HEK293 (cell line): ENCODE results near the gene SAG.

Experiments used
- CTCF ChIA-PET: fragments of 350-600 bp; formaldehyde crosslinking; extraction: SDS; loops from one replicate; lab custom pipeline; 2021; ENCODE audit warnings: antibody characterized with exemption; lab: Yijun Ruan, JAX
- POLR2A ChIA-PET: fragments of 300-600 bp; formaldehyde crosslinking; extraction: SDS; loops from one replicate; lab custom pipeline; 2020; ENCODE audit warnings: antibody characterized with exemption, inconsistent platforms; lab: Yijun Ruan, JAX
- H3K27ac ChIP-seq: fragments of 200-500 bp; sonication (Bioruptor generic); 2 replicates; pipeline ENCODE4 v1.5.1; 2014; ENCODE audit warnings: low read depth, low read length, control low read depth, inconsistent platforms; ENCODE audit errors: extremely low read depth
- H3K36me3 ChIP-seq, 2 experiments: fragments of 200-500 bp in 1 of 2; sonication (Bioruptor generic) in 1 of 2; 1 replicate in 1 of 2; 2 replicates in 1 of 2; pipeline ENCODE4 v1.5.1; 2014 to 2017; ENCODE audit warnings: inconsistent platforms in 2 of 2, low read length in 2 of 2; ENCODE audit not compliant: control insufficient read depth in 2 of 2, insufficient read depth in 1 of 2
- H3K4me1 ChIP-seq: fragments of 200-500 bp; sonication (Bioruptor generic); 2 replicates; pipeline ENCODE4 v1.5.1; 2014; ENCODE audit warnings: mild to moderate bottlenecking, low read length, inconsistent platforms; ENCODE audit not compliant: control insufficient read depth, insufficient read depth
- H3K4me3 ChIP-seq: 2 replicates; pipeline ENCODE4 v1.5.1; 2011; ENCODE audit warnings: low read depth, mild to moderate bottlenecking, control low read depth, low read length, moderate library complexity
- H3K9me3 ChIP-seq: fragments of 200-500 bp; sonication (Bioruptor generic); 2 replicates; pipeline ENCODE4 v1.5.1; 2014; ENCODE audit warnings: low read depth, low read length, inconsistent platforms; ENCODE audit not compliant: control insufficient read depth, insufficient read depth
- HOXD13 ChIP-seq: sonication (generic); formaldehyde crosslinking; IDR thresholded peaks from 2 replicates; pipeline ENCODE4 v1.8.0; 2022; ENCODE audit warnings: missing genetic modification reagents, borderline replicate concordance
- KLF1 ChIP-seq: fragments of 450-650 bp; formaldehyde crosslinking; IDR thresholded peaks from 2 replicates; pipeline ENCODE4 v1.5.1; 2016; ENCODE audit warnings: missing biosample characterization, missing genetic modification characterization
- KLF16 ChIP-seq: fragments of 450-650 bp; formaldehyde crosslinking; IDR thresholded peaks from 2 replicates; pipeline ENCODE4 v1.5.1; 2017; ENCODE audit warnings: missing biosample characterization, missing genetic modification characterization
- PRDM1 ChIP-seq: fragments of 450-650 bp; formaldehyde crosslinking; IDR thresholded peaks from 2 replicates; pipeline ENCODE4; 2016; ENCODE audit warnings: missing biosample characterization, missing genetic modification characterization
- ZIC2 ChIP-seq: fragments of 450-650 bp; formaldehyde crosslinking; IDR thresholded peaks from 2 replicates; pipeline ENCODE4 v1.5.1; 2016; ENCODE audit warnings: missing biosample characterization, missing genetic modification characterization
- ZNF138 ChIP-seq: fragments of 450-650 bp; formaldehyde crosslinking; IDR thresholded peaks from 2 replicates; pipeline ENCODE4 v1.5.1; 2016; ENCODE audit warnings: missing biosample characterization, missing genetic modification characterization, borderline replicate concordance
- ZNF155 ChIP-seq: fragments of 450-650 bp; formaldehyde crosslinking; IDR thresholded peaks from 2 replicates; pipeline ENCODE4 v1.5.1; 2016; ENCODE audit warnings: missing biosample characterization, missing genetic modification characterization
- ZNF169 ChIP-seq: fragments of 450-650 bp; formaldehyde crosslinking; IDR thresholded peaks from 2 replicates; pipeline ENCODE4 v1.5.1; 2016; ENCODE audit warnings: missing biosample characterization, missing genetic modification characterization
- ZNF23 ChIP-seq: fragments of 450-650 bp; formaldehyde crosslinking; IDR thresholded peaks from 2 replicates; pipeline ENCODE4 v1.5.1; 2016; ENCODE audit warnings: missing biosample characterization, missing genetic modification characterization, borderline replicate concordance
- ZNF248 ChIP-seq: fragments of 450-650 bp; formaldehyde crosslinking; IDR thresholded peaks from 2 replicates; pipeline ENCODE4 v1.5.1; 2017; ENCODE audit warnings: missing biosample characterization, missing genetic modification characterization
- ZNF404 ChIP-seq: fragments of 450-650 bp; formaldehyde crosslinking; IDR thresholded peaks from 2 replicates; pipeline ENCODE4 v1.5.1; 2017; ENCODE audit warnings: missing biosample characterization, missing genetic modification characterization
- ZNF48 ChIP-seq: fragments of 450-650 bp; formaldehyde crosslinking; IDR thresholded peaks from 2 replicates; pipeline ENCODE4 v1.5.1; 2016; ENCODE audit warnings: missing biosample characterization, missing genetic modification characterization
- ZNF514 ChIP-seq: fragments of 450-650 bp; formaldehyde crosslinking; IDR thresholded peaks from 2 replicates; pipeline ENCODE4 v1.5.1; 2016; ENCODE audit warnings: missing biosample characterization, missing genetic modification characterization
- ZNF548 ChIP-seq: fragments of 450-650 bp; formaldehyde crosslinking; IDR thresholded peaks from 2 replicates; pipeline ENCODE4 v1.5.1; 2016; ENCODE audit warnings: missing biosample characterization, missing genetic modification characterization
- ZNF621 ChIP-seq: fragments of 450-650 bp; formaldehyde crosslinking; IDR thresholded peaks from 2 replicates; pipeline ENCODE4 v1.5.1; 2017; ENCODE audit warnings: missing biosample characterization, missing genetic modification characterization
- ZNF624 ChIP-seq: fragments of 450-650 bp; formaldehyde crosslinking; IDR thresholded peaks from 2 replicates; pipeline ENCODE4 v1.5.1; 2017; ENCODE audit warnings: missing biosample characterization, missing genetic modification characterization
- ZNF629 ChIP-seq: fragments of 450-650 bp; formaldehyde crosslinking; IDR thresholded peaks from 2 replicates; pipeline ENCODE4 v1.5.1; 2017; ENCODE audit warnings: missing biosample characterization, missing genetic modification characterization
- ZNF768 ChIP-seq: fragments of 450-650 bp; formaldehyde crosslinking; IDR thresholded peaks from 2 replicates; pipeline ENCODE4 v1.5.1; 2018; ENCODE audit warnings: missing biosample characterization, mild to moderate bottlenecking, missing genetic modification characterization
- TF ChIP-seq, protein P1 (sequence below): fragments of 450-650 bp; formaldehyde crosslinking; IDR thresholded peaks from 2 replicates; pipeline ENCODE4 v1.5.1; 2016; ENCODE audit warnings: missing biosample characterization, missing genetic modification characterization, borderline replicate concordance
- TF ChIP-seq, protein P2 (sequence below): fragments of 450-650 bp; formaldehyde crosslinking; IDR thresholded peaks from 2 replicates; pipeline ENCODE4 v1.5.1; 2016; ENCODE audit warnings: missing biosample characterization, missing genetic modification characterization
- TF ChIP-seq, protein P3 (sequence below): fragments of 450-650 bp; formaldehyde crosslinking; IDR thresholded peaks from 2 replicates; pipeline ENCODE4 v1.5.1; 2016; ENCODE audit warnings: missing biosample characterization, missing genetic modification characterization, low read depth
- TF ChIP-seq, protein P4 (sequence below): fragments of 450-650 bp; formaldehyde crosslinking; IDR thresholded peaks from 2 replicates; pipeline ENCODE4 v1.5.1; 2016; ENCODE audit warnings: missing biosample characterization, missing genetic modification characterization

Gene SAG

DNA sequence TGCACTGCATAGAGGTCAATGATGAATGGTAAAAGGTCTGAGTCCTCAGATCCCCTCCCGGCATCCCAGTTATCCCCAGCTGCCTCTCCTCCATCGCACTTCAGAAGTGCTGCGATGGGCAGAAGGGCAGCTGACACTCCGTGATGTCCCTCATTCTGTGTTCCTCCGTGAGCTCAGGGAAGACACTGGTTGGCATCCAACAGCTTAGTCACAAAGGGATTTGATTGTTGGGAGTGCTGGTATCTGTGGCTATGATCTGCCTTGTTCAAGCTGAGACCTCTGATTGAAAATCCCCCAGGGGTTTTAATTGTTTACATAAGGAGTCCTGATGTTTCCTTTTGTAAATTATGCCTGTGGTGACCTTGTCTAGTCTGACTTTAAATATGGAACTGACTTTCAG, 19.0 kb upstream of the SAG start (continued):
- TF ChIP-seq ZNF621 (tag by site-specific recombination) (no peak), ZNF169 (tag by site-specific recombination) (no peak), ZNF629 (no peak), ZNF155 (no peak)
- TF ChIP-seq, protein P1, sequence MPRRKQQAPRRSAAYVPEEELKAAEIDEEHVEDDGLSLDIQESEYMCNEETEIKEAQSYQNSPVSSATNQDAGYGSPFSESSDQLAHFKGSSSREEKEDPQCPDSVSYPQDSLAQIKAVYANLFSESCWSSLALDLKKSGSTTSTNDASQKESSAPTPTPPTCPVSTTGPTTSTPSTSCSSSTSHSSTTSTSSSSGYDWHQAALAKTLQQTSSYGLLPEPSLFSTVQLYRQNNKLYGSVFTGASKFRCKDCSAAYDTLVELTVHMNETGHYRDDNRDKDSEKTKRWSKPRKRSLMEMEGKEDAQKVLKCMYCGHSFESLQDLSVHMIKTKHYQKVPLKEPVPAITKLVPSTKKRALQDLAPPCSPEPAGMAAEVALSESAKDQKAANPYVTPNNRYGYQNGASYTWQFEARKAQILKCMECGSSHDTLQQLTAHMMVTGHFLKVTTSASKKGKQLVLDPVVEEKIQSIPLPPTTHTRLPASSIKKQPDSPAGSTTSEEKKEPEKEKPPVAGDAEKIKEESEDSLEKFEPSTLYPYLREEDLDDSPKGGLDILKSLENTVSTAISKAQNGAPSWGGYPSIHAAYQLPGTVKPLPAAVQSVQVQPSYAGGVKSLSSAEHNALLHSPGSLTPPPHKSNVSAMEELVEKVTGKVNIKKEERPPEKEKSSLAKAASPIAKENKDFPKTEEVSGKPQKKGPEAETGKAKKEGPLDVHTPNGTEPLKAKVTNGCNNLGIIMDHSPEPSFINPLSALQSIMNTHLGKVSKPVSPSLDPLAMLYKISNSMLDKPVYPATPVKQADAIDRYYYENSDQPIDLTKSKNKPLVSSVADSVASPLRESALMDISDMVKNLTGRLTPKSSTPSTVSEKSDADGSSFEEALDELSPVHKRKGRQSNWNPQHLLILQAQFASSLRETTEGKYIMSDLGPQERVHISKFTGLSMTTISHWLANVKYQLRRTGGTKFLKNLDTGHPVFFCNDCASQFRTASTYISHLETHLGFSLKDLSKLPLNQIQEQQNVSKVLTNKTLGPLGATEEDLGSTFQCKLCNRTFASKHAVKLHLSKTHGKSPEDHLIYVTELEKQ (tag by site-specific recombination): no peak

DNA sequence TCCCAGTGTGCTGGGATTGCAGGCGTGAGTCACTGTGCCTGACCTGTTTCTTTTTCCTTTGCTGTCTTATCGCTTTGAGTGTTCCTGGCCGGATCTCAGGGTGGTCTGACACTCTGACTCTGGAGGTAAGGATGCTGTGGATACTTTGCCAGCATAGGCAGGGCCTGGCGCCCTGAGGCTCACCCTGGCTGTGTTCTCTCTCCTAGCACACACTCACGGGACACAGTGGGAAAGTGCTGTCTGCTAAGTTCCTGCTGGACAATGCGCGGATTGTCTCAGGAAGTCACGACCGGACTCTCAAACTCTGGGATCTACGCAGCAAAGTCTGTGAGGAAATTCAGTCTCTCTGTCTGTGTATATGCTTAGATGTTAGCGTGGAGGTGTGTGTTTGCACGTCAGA, 18.0 kb upstream of the SAG start:
- Histone ChIP-seq H3K36me3 (peaks cover 9 to 98% of the 10 kb centered on the region in 2 experiments; a peak in 2 of 3 replicates), H3K4me3 (no peak overlapping the region), H3K4me1 (no peaks in the 10 kb centered on the region), H3K9me3 (no peaks in the 10 kb centered on the region), H3K27ac (no peak overlapping the region)
- ChIA-PET CTCF (no interaction called here), POLR2A (no interaction called here)
- TF ChIP-seq HOXD13 (no peak), ZNF548 (tag by site-specific recombination) (no peak), KLF1 (tag by site-specific recombination) (no peak), ZNF248 (tag by site-specific recombination) (no peak), ZNF768 (no peak), PRDM1 (no peak), ZNF169 (tag by site-specific recombination) (no peak), ZNF138 (tag by site-specific recombination) (no peak), ZNF48 (no peak), KLF16 (no peak), ZNF23 (tag by site-specific recombination) (no peak), ZIC2 (tag by site-specific recombination) (no peak), ZNF629 (no peak), ZNF404 (tag by site-specific recombination) (no peak), ZNF624 (tag by site-specific recombination) (no peak), ZNF514 (tag by site-specific recombination) (no peak)
- TF ChIP-seq, protein P2, sequence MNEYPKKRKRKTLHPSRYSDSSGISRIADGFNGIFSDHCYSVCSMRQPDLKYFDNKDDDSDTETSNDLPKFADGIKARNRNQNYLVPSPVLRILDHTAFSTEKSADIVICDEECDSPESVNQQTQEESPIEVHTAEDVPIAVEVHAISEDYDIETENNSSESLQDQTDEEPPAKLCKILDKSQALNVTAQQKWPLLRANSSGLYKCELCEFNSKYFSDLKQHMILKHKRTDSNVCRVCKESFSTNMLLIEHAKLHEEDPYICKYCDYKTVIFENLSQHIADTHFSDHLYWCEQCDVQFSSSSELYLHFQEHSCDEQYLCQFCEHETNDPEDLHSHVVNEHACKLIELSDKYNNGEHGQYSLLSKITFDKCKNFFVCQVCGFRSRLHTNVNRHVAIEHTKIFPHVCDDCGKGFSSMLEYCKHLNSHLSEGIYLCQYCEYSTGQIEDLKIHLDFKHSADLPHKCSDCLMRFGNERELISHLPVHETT (tag by site-specific recombination): no peak
- TF ChIP-seq, protein P3, sequence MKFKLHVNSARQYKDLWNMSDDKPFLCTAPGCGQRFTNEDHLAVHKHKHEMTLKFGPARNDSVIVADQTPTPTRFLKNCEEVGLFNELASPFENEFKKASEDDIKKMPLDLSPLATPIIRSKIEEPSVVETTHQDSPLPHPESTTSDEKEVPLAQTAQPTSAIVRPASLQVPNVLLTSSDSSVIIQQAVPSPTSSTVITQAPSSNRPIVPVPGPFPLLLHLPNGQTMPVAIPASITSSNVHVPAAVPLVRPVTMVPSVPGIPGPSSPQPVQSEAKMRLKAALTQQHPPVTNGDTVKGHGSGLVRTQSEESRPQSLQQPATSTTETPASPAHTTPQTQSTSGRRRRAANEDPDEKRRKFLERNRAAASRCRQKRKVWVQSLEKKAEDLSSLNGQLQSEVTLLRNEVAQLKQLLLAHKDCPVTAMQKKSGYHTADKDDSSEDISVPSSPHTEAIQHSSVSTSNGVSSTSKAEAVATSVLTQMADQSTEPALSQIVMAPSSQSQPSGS (tag by site-specific recombination): no peak
- TF ChIP-seq, protein P4, sequence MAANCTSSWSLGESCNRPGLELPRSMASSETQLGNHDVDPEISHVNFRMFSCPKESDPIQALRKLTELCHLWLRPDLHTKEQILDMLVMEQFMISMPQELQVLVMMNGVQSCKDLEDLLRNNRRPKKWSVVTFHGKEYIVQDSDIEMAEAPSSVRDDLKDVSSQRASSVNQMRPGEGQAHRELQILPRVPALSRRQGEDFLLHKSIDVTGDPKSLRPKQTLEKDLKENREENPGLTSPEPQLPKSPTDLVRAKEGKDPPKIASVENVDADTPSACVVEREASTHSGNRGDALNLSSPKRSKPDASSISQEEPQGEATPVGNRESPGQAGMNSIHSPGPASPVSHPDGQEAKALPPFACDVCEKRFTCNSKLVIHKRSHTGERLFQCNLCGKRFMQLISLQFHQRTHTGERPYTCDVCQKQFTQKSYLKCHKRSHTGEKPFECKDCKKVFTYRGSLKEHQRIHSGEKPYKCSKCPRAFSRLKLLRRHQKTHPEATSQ (tag by site-specific recombination): no peak
